GM19025 (cell line): Measurements from ENCODE around the gene F11.
"Not testable (repeated sequence)": the region's sequence is repeated elsewhere in the genome, so short reads cannot be mapped to it uniquely, and the experiment has no call there.

Experiments
- ATAC-seq: cut with Tn5 transposase; IDR thresholded peaks from one replicate; pipeline ENCODE4 v1.9.1; 2021; ENCODE audit warnings: mild to moderate bottlenecking, low read depth, moderate library complexity; ENCODE audit not compliant: unreplicated experiment

F11 gene

DNA sequence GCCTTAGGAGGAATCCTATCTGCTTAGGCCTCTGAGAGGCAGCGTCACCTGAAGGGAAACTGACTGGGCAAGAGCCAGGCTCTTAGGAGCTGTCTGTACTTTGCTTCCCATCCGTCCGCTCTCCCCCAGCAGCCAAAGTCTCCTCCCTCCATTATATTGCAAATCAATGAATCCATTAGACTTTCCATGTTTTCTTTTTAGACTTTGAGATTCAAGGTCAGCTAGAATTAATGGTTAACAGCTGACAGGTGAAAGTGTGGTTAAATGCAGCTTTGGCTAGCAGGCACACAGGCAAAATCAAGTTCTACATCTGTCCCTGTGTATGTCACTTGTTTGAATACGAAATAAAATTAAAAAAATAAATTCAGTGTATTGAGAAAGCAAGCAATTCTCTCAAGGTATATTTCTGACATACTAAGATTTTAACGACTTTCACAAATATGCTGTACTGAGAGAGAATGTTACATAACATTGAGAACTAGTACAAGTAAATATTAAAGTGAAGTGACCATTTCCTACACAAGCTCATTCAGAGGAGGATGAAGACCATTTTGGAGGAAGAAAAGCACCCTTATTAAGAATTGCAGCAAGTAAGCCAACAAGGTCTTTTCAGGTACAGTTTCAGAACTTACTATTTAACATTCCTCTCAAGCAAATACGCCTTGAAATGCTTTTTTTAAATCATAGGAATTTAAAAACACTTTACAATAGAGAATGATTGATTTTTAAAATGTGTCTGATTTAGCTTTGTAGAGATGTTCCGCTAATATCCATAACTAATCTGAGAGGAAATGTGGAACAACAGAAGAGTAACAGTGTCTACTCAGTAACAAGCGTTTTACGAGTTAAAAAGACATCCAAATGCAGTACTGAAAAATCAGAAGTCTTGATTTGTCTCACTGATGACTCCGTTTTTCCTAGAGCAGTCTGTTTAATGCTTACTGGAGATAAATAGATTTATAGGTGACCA is at the start of gene F11:
TSS of gene F11 (plus strand) at position 507 of the 970 bp plus-strand sequence. CDS start 948 bp downstream, outside the sequence.
- ATAC-seq = no peak

GRCh38 chr4:186216465-186217024 is 49.4 kb upstream of the F11 start:
- no peak for ATAC-seq

DNA sequence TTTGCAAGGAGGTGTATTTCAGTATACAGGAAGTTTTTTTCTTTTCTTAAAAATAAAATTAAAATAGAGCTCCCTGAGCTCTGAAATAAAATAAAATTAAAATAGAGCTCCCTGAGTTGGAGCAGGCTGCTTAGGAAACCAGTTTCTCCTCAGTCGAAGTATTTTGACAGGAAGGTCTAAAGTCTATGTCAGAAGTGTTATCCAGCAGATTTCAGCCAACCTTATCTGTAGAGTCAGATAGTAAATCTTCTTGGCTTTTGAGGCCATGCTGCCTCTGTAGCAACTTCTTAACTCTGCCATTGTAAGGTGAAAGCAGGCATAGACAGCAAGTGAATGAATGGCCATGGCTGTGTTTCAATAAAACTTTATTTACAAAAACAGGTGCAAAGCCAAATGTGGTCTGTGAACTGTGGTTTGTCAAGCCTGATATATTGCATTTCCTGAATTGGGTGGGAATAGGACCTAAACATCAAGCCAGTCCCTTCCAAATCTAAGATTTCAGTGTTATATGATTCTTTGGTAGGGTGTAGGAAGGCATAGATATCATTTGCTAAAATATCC is 48.2 kb upstream of the F11 start:
- ATAC-seq = no peak

GRCh38 chr4:186221624-186222023 is 44.4 kb upstream of the F11 start:
- no peak for ATAC-seq

GRCh38 chr4:186225848-186226247 is 40.1 kb upstream of the F11 start:
- no peak for ATAC-seq

DNA sequence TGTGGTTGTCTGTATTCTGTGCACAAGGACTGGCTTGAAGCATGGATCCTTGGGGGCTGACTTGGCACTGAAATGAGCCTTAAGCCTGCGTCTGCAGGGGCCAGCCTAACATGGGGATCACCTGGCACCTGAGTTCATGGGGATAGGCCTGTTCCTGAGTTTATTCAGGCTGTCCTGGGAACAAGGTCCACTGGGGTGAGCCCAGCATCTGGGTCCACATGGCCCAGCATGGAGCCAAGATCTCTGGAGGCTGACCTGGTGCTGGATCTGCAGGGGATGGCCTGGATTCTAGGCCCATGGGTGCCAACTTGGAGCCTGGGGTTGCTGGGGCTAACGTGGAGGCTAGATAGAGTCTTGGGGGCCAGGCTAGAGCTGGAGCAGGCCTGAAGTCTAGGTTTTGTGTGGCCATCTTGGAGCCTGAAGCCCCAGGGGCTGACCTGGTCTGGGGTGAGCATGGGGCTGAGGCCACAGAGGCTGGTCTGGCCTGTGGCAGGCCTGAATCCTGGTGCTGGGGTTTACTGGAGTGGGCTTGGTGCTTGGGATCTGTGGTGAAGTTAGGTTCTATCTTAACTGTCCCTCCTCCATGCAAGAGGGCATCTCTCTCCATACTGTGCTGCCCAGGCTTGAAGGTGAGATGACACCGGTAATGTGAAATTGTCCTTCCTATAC is 39.3 kb upstream of the F11 start:
- no peak for ATAC-seq

- no peak for ATAC-seq
These were observed 38.8 kb upstream of the F11 start, which contains the start of gene KLKB1 for GRCh38 chr4:186227221-186227620. TSS of gene KLKB1 (plus strand) at chr4:186227507. CDS start at chr4:186228196, 689 bp downstream.

DNA sequence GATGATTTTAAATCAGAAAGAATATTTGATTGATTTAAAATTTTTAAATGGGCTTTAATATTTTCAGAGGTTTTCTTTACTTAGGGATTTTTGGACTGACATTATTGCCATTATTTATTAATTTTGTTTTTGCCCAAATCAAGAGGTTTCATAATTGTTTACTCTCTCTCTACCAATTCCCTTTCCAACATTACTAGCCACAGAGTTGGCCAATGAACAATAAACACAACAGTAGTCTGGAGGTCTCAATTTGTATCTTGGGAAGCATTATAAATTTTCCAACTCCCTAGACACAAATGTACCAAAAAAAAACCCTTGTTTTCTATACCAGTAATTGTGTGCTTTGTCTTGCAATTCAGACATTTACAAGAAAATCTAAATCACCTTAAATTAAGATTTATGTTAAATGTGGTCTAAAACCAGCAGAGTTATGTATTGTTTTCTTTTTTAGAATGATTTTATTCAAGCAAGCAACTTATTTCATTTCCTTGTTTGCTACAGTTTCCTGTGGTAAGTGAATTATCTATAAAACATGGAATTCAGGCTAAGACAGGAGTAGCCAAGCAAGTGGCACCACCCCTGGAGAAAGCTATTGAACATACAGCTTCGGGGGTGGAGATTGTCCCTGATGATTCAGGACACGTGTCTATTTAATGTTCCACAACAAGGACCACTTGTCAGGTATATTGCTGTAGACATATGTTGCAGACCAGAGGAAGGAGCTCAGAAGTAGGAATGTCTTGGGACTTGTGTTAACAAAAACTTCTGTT is 38.1 kb upstream of the F11 start:
- no peak for ATAC-seq

DNA sequence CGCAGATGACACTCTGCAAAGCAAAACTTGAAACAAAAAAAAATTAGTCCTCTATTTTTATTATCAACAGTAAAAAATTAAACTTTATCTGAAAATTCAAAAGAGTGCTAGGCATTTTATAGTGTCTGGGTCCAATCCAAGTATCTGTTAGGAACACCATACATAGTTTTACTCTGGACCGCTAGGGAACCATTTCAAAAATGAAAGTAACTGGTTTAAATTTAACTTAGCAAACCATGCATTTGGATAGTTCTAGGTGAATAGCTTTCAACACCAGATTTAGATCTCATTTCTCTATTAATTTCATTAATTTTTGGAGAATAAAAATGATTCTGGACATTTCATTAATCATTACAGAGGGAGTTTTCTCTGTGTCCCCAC is 37.5 kb upstream of the F11 start:
- no peak for ATAC-seq

DNA sequence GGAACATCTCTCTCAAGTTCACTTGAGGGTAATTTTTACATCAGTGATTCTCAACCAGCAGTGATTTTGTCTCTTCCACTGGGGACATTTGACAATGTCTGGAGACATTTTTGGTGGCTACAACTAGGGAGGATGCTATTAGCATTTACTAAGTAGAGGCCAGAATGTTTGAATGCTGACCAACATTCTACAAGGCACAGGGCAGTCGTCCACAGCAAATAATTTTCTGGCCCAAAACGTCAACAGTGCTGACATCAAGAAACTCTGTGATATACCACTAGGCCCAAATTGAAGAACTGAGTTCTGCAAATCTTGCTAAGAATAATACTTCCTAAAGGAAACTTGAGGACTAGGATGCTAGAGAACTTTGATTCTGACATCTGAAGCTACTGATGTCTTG is 31.6 kb upstream of the F11 start:
- ATAC-seq = no peak

GRCh38 chr4:186236126-186236525 is 29.9 kb upstream of the F11 start:
- no peak for ATAC-seq

DNA sequence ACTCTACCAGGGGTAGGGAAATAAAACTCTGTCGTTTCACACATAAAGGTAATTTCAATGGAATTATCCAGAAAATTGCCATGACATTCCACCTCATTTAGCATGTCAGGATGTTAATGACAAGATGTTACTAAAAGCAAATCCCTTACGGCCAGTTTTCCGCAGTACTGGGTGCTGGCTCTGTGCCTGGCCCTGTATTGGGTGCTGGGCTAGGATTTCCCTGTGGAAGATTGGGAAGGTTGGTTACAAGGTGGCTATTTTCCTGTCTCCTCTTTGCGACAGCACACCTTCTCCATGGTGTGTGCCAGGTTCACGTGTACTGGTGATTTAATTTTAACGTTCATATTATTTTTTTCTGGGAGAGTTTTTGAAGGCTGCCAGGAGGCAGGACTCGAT is 25.5 kb upstream of the F11 start:
- ATAC-seq = no peak

DNA sequence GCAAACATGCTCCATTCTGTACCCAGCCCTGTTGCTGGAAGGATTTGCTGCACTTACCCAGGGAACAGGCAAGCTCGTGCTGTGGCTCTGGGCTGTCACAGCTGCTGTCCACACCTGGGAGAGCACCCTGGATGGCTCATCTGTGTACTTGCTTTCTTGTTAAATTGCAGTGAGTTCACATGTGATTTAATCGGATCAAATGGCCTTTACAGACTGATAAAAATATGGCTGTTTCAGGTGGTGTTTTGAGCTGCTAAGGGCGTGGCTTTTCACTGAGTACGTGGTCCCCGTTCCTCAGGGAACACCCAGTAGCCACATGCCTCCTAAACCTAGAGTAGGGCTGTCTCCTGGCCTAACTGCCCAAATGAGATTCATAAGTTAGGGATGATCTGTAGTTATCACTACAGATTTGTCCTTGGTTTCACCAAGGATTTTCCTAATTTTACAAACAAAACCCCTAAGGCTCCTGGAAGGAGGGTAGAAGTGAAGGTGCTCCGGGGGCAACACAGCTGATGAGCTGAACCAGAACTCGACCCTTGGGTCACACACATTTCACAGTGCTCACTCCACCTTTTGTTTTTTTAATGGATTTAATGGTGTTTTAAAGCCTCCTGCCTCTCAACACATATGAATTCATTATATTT is 25.0 kb upstream of the F11 start:
- no peak for ATAC-seq

DNA sequence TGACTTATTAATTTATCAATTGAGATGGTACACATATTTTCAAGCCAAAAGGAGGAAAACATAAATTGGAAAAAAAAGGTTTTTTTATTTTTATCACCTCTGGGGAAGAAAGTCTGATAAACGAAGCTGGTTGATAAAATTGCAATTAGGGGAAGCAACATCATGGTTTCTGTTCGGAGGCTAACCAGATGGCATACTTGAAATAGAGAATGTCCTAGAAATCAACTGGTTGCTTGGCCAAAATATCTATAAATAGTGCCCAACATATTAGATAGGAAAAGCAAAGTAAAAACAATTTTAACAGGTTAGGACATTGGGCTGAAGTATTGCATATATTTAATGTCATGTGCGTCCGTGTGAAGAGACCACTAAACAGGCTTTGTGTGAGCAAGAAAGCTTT is 24.4 kb upstream of the F11 start:
- ATAC-seq = no peak

DNA sequence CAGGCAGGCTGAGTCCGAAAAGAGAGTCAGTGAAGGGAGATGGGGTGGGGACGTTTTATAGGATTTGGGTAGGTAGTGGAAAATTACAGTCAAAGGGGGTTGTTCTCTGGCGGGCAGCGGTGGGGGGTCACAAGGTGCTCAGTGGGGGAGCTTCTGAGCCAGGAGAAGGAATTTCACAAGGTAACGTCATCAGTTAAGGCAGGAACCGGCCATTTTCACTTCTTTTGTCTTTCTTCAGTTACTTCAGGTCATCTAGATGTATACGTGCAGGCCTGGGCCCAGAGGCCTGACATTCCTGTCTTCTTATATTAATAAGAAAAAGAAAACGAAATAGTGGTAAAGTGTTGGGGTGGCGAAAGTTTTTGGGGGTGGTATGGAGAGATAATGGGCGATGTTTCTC is 24.0 kb upstream of the F11 start:
- not testable (repeated sequence) for ATAC-seq

- ATAC-seq = no peak
These were observed 22.7 kb upstream of the F11 start for GRCh38 chr4:186243331-186243730.

DNA sequence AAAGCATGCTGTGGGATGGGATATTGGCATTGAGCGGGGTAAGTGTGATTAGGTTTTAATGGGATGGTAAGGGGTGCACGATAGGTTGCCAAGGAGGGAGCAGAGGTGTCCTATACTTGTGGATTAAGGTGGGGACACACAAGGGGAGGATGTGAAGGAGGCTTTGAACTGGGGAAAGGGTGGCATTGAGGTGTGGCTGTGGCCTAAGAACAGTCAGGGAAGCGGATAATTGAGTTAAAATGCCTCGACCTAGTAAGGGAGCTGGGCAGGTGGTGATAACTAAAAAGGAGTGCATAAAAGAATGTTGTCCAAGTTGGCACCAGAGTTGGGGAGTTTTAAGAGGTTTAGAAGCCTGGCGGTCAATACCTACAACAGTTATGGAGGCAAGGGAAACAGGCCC is 21.2 kb upstream of the F11 start:
- no peak for ATAC-seq

- not testable (repeated sequence) for ATAC-seq
These were observed 18.8 kb upstream of the F11 start for GRCh38 chr4:186247062-186247752.

DNA sequence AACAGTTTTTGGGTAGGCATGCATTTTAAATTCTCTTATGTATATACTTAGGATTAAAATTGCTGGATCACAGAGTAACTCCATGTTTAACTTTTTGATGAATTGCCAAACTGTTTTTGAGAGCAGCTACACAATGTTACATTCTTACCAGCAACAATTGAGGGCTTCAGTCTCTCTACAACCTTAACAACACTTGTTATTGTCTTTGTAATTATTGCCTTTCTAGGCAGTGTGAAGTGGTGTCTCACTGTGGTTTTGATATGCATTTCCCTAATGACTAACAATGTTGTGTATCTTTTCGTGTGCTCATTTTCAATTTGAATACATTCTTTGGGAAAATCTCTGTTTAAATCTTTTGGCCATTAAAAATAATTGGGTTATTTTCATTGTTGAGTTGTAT is 17.3 kb upstream of the F11 start:
- no peak for ATAC-seq
